Endothelial cell of umbilical vein (primary cell): ENCODE measurements around the gene ZNF814. TPM values are rescaled to one million over a fixed set of nuclear protein-coding genes. Genes with fewer than 3 reads are reported as not detected.
"Not testable (repeated sequence)": the region's sequence is repeated elsewhere in the genome, so short reads cannot be mapped to it uniquely, and the experiment has no call there.

Experiments
- BruUV-seq: library from RNA; stranded (reverse); fragments of 400-500 nt; replicated peaks from 2 replicates; lab custom pipeline; 2021; lab: Mats Ljungman, UMichigan
- CTCF ChIA-PET: fragments of 300-600, 350-600 bp; sonication (Branson Sonifier 250); formaldehyde crosslinking; loops from one replicate; lab custom pipeline; 2021; ENCODE audit warnings: antibody characterized with exemption, inconsistent platforms; lab: Charles Lee
- POLR2A ChIA-PET: fragments of 300-600, 350-600 bp; sonication (Branson Sonifier 250); formaldehyde crosslinking; loops from one replicate; lab custom pipeline; 2021; ENCODE audit warnings: antibody characterized with exemption, inconsistent platforms; lab: Charles Lee
- DNase-seq: peaks from one replicate; pipeline ENCODE4 v3.0.0-alpha.2; 2011; ENCODE audit warnings: low read depth, low spot score
- FAIRE-seq: peaks from 2 replicates; lab custom pipeline; 2011; peaks lifted over from hg19 to GRCh38; lab: Jason Lieb, UNC
- H2AFZ ChIP-seq: 2 replicates; pipeline ENCODE4 v1.6.0; 2012; ENCODE audit warnings: low read depth, low read length, control low read depth, inconsistent platforms
- H3K27ac ChIP-seq: 2 replicates; pipeline ENCODE4 v1.5.1; 2011; ENCODE audit warnings: low read depth, mild to moderate bottlenecking, control low read depth, low read length, moderate library complexity; ENCODE audit not compliant: insufficient read depth
- H3K27me3 ChIP-seq, 2 experiments: 2 replicates each; pipeline versions ENCODE4 v1.6.0 to v1.6.1; 2011; ENCODE audit warnings: low read length in 2 of 2, mixed read lengths in 1 of 2; ENCODE audit not compliant: control insufficient read depth in 2 of 2, insufficient read depth in 2 of 2
- H3K36me3 ChIP-seq, 2 experiments: 2 replicates in 1 of 2; 3 replicates in 1 of 2; pipeline ENCODE4 v1.5.1; 2011; ENCODE audit warnings: low read length in 2 of 2, mild to moderate bottlenecking in 1 of 2, moderate library complexity in 1 of 2; ENCODE audit not compliant: control insufficient read depth in 2 of 2, insufficient read depth in 2 of 2; ENCODE audit errors: extremely low read depth in 1 of 2
- H3K4me1 ChIP-seq: 3 replicates; pipeline ENCODE4 v1.5.1; 2011; ENCODE audit warnings: mild to moderate bottlenecking, low read length; ENCODE audit not compliant: control insufficient read depth, insufficient read depth; ENCODE audit errors: extremely low read depth
- H3K4me2 ChIP-seq: 2 replicates; pipeline ENCODE4 v1.6.1; 2011; ENCODE audit warnings: low read length, control low read depth, mixed read lengths; ENCODE audit not compliant: insufficient read depth
- H3K4me3 ChIP-seq, 3 experiments: fragments of 200-600 bp in 1 of 3; sonication (generic), shearing (Covaris generic) in 1 of 3; replicated peaks in 1 of 3; 2 replicates each; pipeline ENCODE4 v1.5.1; 2011 to 2016; ENCODE audit warnings: control low read depth in 3 of 3, low read length in 3 of 3, mild to moderate bottlenecking in 2 of 3, inconsistent platforms in 1 of 3, low read depth in 1 of 3, moderate library complexity in 1 of 3; ENCODE audit not compliant: insufficient read depth in 1 of 3
- H3K79me2 ChIP-seq: 2 replicates; pipeline ENCODE4 v1.6.0; 2012; ENCODE audit warnings: low read length, inconsistent platforms; ENCODE audit not compliant: control insufficient read depth, insufficient read depth
- H3K9ac ChIP-seq: replicated peaks from 2 replicates; pipeline ENCODE3; 2011; ENCODE audit warnings: low read length, control low read depth; ENCODE audit not compliant: insufficient read depth; ENCODE audit errors: extremely low read depth
- H3K9me1 ChIP-seq: replicated peaks from 3 replicates; pipeline ENCODE4 v1.6.0; 2011; ENCODE audit warnings: mild to moderate bottlenecking, low read length; ENCODE audit not compliant: control insufficient read depth, insufficient read depth; ENCODE audit errors: extremely low read depth
- H3K9me3 ChIP-seq: replicated peaks from 2 replicates; pipeline ENCODE4 v1.5.1; 2012; ENCODE audit warnings: low read length, inconsistent platforms; ENCODE audit not compliant: control insufficient read depth, insufficient read depth
- H4K20me1 ChIP-seq: replicated peaks from 2 replicates; pipeline ENCODE3; 2011; ENCODE audit warnings: mild to moderate bottlenecking, low read length; ENCODE audit not compliant: control insufficient read depth, insufficient read depth; ENCODE audit errors: extremely low read depth
- EZH2 ChIP-seq: IDR thresholded peaks from 2 replicates; pipeline ENCODE4 v1.6.1; 2012; ENCODE audit warnings: borderline replicate concordance, low read depth, mild to moderate bottlenecking, moderate library complexity, low read length, inconsistent platforms; ENCODE audit not compliant: severe bottlenecking
- FOS ChIP-seq: IDR thresholded peaks from 2 replicates; pipeline ENCODE4 v1.6.1; 2011; ENCODE audit warnings: mild to moderate bottlenecking, low read length, moderate library complexity, borderline replicate concordance; ENCODE audit not compliant: insufficient read depth
- GATA2 ChIP-seq: IDR thresholded peaks from 2 replicates; pipeline ENCODE4 v1.7.0; 2011; ENCODE audit warnings: low read depth, mild to moderate bottlenecking, moderate library complexity, mixed read lengths, low read length; ENCODE audit not compliant: insufficient read length, insufficient read depth
- JUN ChIP-seq: IDR thresholded peaks from 2 replicates; pipeline ENCODE4 v1.6.1; 2011; ENCODE audit warnings: borderline replicate concordance, low read depth; ENCODE audit not compliant: insufficient read length, insufficient read depth
- MAX ChIP-seq: IDR thresholded peaks from 2 replicates; pipeline ENCODE4 v1.6.1; 2011; ENCODE audit not compliant: insufficient read depth, insufficient read length
- MYC ChIP-seq: IDR thresholded peaks from one replicate; pipeline ENCODE4 v1.6.1; 2011; ENCODE audit warnings: mild to moderate bottlenecking, low read depth, low read length
- POLR2A ChIP-seq: IDR thresholded peaks from 2 replicates; pipeline ENCODE4 v1.6.1; 2012; ENCODE audit warnings: low read depth, mild to moderate bottlenecking, control low read depth, low read length
- POLR2AphosphoS5 ChIP-seq: IDR thresholded peaks from 2 replicates; pipeline ENCODE4 v1.6.1; 2012; ENCODE audit warnings: low read depth, mild to moderate bottlenecking, control low read depth, low read length, moderate library complexity; ENCODE audit not compliant: insufficient read depth
- dilution Hi-C: fragments of 300-500 bp; cut with MboI; formaldehyde crosslinking; loops from one replicate; pipeline ENCODE4 v1.15.0; 2019; ENCODE audit warnings: low sequenced_read_pairs; ENCODE audit not compliant: extremely low pct_ligation_motif_present
- intact Hi-C: fragments of 100-400 bp; cut with micrococcal nuclease; formaldehyde crosslinking; loops from one replicate; pipeline ENCODE4 v1.10.0; 2022
- polyA plus RNA-seq, 4 experiments: library from polyadenylated mRNA; depleted of rRNA in 3 of 4; stranded (reverse) in 3 of 4; unstranded in 1 of 4; fragments of >200 nt; gene quantifications; 2 replicates each; pipeline versions ENCODE4 v1.2.1 to v1.2.3, GENCODE V29; 2011 to 2012; ENCODE audit warnings: missing spikeins in 1 of 4
- total RNA-seq: library from RNA; stranded (reverse); gene quantifications from 2 replicates; pipeline ENCODE4 v1.2.3, GENCODE V29; 2021
- TF ChIP-seq, protein P1 (sequence below), 2 donors: IDR thresholded peaks; 1 replicate in 1 of 2; 2 replicates in 1 of 2; pipeline ENCODE4 v1.5.1; 2011; ENCODE audit warnings: low read length in 2 of 2, mild to moderate bottlenecking in 2 of 2, moderate library complexity in 2 of 2, control low read depth in 1 of 2, inconsistent platforms in 1 of 2, low read depth in 1 of 2; ENCODE audit not compliant: insufficient read depth in 1 of 2; ENCODE audit errors: extremely low read depth in 1 of 2

The ZNF814 gene
- total and polyA plus RNA-seq, 2 donors (not counting 3 experiments of a cell fraction or from before 2014, with no cell fraction given) = 5.7 to 7.9 TPM

- Histone ChIP-seq H3K9ac (no peak overlapping the region), H3K4me2 (no peak overlapping the region), H3K27ac (no peak overlapping the region), H4K20me1 (no peaks in the 10 kb centered on the region), H3K79me2 (no peaks in the 10 kb centered on the region), H3K4me1 (peaks cover 6% of the 10 kb centered on the region), H3K4me3 (no peak overlapping the region), H2AFZ (no peak overlapping the region), H3K9me1 (no peaks in the 10 kb centered on the region), H3K9me3 (no peaks in the 10 kb centered on the region), H3K27me3 (no peaks in the 10 kb centered on the region), H3K36me3 (no peaks in the 10 kb centered on the region)
- dilution Hi-C loops = no loop called here
- TF ChIP-seq FOS = no peak
- TF ChIP-seq MAX = no peak
- no peak for TF ChIP-seq GATA2
- no peak for TF ChIP-seq POLR2A
- TF ChIP-seq JUN = no peak
- no peak for TF ChIP-seq MYC
- TF ChIP-seq EZH2 = no peak
- no peak for TF ChIP-seq POLR2AphosphoS5
- TF ChIP-seq, protein P1, sequence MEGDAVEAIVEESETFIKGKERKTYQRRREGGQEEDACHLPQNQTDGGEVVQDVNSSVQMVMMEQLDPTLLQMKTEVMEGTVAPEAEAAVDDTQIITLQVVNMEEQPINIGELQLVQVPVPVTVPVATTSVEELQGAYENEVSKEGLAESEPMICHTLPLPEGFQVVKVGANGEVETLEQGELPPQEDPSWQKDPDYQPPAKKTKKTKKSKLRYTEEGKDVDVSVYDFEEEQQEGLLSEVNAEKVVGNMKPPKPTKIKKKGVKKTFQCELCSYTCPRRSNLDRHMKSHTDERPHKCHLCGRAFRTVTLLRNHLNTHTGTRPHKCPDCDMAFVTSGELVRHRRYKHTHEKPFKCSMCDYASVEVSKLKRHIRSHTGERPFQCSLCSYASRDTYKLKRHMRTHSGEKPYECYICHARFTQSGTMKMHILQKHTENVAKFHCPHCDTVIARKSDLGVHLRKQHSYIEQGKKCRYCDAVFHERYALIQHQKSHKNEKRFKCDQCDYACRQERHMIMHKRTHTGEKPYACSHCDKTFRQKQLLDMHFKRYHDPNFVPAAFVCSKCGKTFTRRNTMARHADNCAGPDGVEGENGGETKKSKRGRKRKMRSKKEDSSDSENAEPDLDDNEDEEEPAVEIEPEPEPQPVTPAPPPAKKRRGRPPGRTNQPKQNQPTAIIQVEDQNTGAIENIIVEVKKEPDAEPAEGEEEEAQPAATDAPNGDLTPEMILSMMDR (IDR thresholded peaks at IDR 0.05; ENCODE audit: extremely low read depth in 1 of 2, insufficient read depth in 1 of 2, low read depth in 1 of 2, low read length in 2 of 2) = no peak
- intact Hi-C loops = no loop called here
- CTCF ChIA-PET = no interaction called here
- POLR2A ChIA-PET = no interaction called here
- no peak for FAIRE-seq
- no peak for DNase-seq
- BruUV-seq = no TSS peak
Measured at GRCh38 chr19:57886046-57886445, 2.8 kb downstream of the ZNF814 start.

GRCh38 chr19:57873883-57874799 lies 14.7 kb downstream of the ZNF814 start:
- POLR2A ChIA-PET, H3K4me2 ChIP-seq, H2AFZ ChIP-seq, dilution Hi-C loops, H3K4me1 ChIP-seq, CTCF ChIA-PET, H3K27me3 ChIP-seq, H3K36me3 ChIP-seq, H3K79me2 ChIP-seq, H3K9ac ChIP-seq, H3K4me3 ChIP-seq, DNase-seq, BruUV-seq, H3K9me1 ChIP-seq, H3K27ac ChIP-seq, intact Hi-C loops, H4K20me1 ChIP-seq, FAIRE-seq: not testable (repeated sequence)
- H3K9me3 ChIP-seq = peaks cover 24% of the 10 kb centered on the region
